Large intestine (tissue), 3 donors: ENCODE measurements around the gene SYT17. TPM values are rescaled to one million over a fixed set of nuclear protein-coding genes. Genes with fewer than 3 reads are reported as not detected.

Experiments used
- DNase-seq, 2 donors: peaks; one replicate each; pipeline versions ENCODE4 v3.0.0 to v3.0.0-alpha.2; 2013
- H3K27ac ChIP-seq: one replicate; pipeline ENCODE4 v1.5.1; 2013; ENCODE audit warnings: low read length
- H3K27me3 ChIP-seq: 2 replicates; pipeline ENCODE4 v1.6.1; 2013; ENCODE audit warnings: low read length; ENCODE audit not compliant: control insufficient read depth, insufficient read depth
- H3K36me3 ChIP-seq: 2 replicates; pipeline ENCODE4 v1.6.1; 2013; ENCODE audit warnings: low read length; ENCODE audit not compliant: control insufficient read depth, insufficient read depth
- H3K4me1 ChIP-seq: one replicate; pipeline ENCODE4 v1.6.1; 2013; ENCODE audit warnings: low read length; ENCODE audit not compliant: control insufficient read depth, insufficient read depth
- H3K4me3 ChIP-seq: one replicate; pipeline ENCODE4 v1.5.1; 2013; ENCODE audit warnings: low read length
- H3K9me3 ChIP-seq: one replicate; pipeline ENCODE4 v1.6.1; 2013; ENCODE audit warnings: mild to moderate bottlenecking, low read depth, low read length, moderate library complexity; ENCODE audit not compliant: control insufficient read depth
- WGBS: methylation state at CpG from one replicate; pipeline ENCODE4 v1.1.5; 2013; ENCODE audit warnings: low lambda C conversion rate; ENCODE audit not compliant: insufficient coverage; 5-methylcytosine and 5-hydroxymethylcytosine counted together
- polyA plus RNA-seq: library from polyadenylated mRNA; unstranded; fragments of 120-200 nt; gene quantifications from one replicate; pipeline ENCODE4 v1.2.1, GENCODE V29; 2013

The SYT17 gene
- polyA plus RNA-seq, 1 donor: 8.2 TPM

GRCh38 chr16:19212059-19212458, 44.0 kb downstream of the SYT17 start:
- H3K4me1 ChIP-seq: no peaks in the 10 kb centered on the region
- no peak overlapping the region for H3K27ac ChIP-seq
- H3K4me3 ChIP-seq: no peak overlapping the region
- no CpG with 5 or more reads among the region's 5 CpGs for WGBS
- H3K9me3 ChIP-seq: no peaks in the 10 kb centered on the region
- no peaks in the 10 kb centered on the region for H3K27me3 ChIP-seq
- H3K36me3 ChIP-seq: no peaks in the 10 kb centered on the region
- DNase-seq: no peak

DNA sequence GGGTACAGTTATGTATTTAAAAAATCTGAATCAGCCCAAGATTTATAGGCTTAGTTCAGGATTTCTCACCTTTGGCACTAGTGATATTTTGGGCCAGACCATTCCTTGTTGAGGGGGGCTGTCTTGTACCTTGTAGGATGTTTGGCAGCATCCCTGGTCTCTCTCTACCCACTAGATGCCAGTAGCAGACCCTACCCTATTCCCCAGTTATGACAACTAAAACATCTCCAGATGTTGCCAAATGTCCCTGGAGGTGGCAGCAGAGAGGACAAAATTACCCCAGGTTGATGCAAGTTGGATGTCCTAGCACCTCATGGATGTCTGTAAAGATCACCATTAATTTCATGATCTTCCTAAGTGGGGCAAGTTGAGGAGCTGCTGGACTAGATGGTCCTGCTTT, 45.8 kb downstream of the SYT17 start:
- Histone ChIP-seq H3K27me3 (no peaks in the 10 kb centered on the region), H3K4me1 (no peaks in the 10 kb centered on the region), H3K4me3 (no peak overlapping the region), H3K36me3 (no peaks in the 10 kb centered on the region), H3K27ac (no peak overlapping the region), H3K9me3 (no peaks in the 10 kb centered on the region)
- DNase-seq: no peak

GRCh38 chr16:19215705-19216104, 47.7 kb downstream of the SYT17 start:
- no peaks in the 10 kb centered on the region for H3K36me3 ChIP-seq
- WGBS: no CpG with 5 or more reads among the region's 5 CpGs
- no peak overlapping the region for H3K27ac ChIP-seq
- H3K27me3 ChIP-seq: no peaks in the 10 kb centered on the region
- H3K4me1 ChIP-seq: no peaks in the 10 kb centered on the region
- H3K9me3 ChIP-seq: no peaks in the 10 kb centered on the region
- DNase-seq: no peak
- H3K4me3 ChIP-seq: no peak overlapping the region

GRCh38 chr16:19218581-19218980, 50.5 kb downstream of the SYT17 start:
- H3K4me3 ChIP-seq: no peak overlapping the region
- no peaks in the 10 kb centered on the region for H3K36me3 ChIP-seq
- no peaks in the 10 kb centered on the region for H3K4me1 ChIP-seq
- 82% methylated on average over 2 of the region's 4 CpGs for WGBS
- no peaks in the 10 kb centered on the region for H3K9me3 ChIP-seq
- H3K27ac ChIP-seq: no peak overlapping the region
- no peak for DNase-seq
- no peaks in the 10 kb centered on the region for H3K27me3 ChIP-seq

- Histone ChIP-seq H3K27ac (no peak overlapping the region), H3K4me1 (no peaks in the 10 kb centered on the region), H3K27me3 (no peaks in the 10 kb centered on the region), H3K36me3 (peaks cover 5% of the 10 kb centered on the region), H3K9me3 (no peaks in the 10 kb centered on the region), H3K4me3 (no peak overlapping the region)
- WGBS: 100% methylated on average over 1 of the region's 2 CpGs
- no peak for DNase-seq
Measured at GRCh38 chr16:19219836-19220235, 51.8 kb downstream of the SYT17 start.

GRCh38 chr16:19223235-19224170, 55.5 kb downstream of the SYT17 start:
- H3K27ac ChIP-seq: no peak overlapping the region
- WGBS: no CpG with 5 or more reads among the region's 8 CpGs
- H3K9me3 ChIP-seq: no peaks in the 10 kb centered on the region
- no peaks in the 10 kb centered on the region for H3K4me1 ChIP-seq
- H3K27me3 ChIP-seq: no peaks in the 10 kb centered on the region
- no peak overlapping the region for H3K4me3 ChIP-seq
- H3K36me3 ChIP-seq: peaks cover 18% of the 10 kb centered on the region
- DNase-seq: no peak

DNA sequence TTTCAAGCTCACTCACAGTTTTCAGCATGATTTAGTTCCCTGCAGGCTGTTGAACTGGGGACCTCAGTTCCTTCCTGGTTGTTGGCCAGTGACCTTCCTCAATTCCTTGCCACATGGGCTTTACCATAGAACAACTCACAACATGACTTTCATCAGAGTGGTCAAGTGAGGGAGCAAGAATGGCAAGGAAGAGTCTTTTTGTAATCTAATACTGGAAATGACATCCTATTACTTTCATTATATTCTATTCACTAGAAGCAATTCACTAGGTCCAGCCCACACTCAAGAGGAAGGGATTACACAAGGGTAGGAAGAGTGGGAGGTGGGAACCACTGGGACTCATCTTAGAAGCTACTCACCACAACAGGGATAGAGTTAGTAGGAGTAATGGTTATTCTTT, 57.6 kb downstream of the SYT17 start:
- H3K4me1 ChIP-seq: no peaks in the 10 kb centered on the region
- no peaks in the 10 kb centered on the region for H3K9me3 ChIP-seq
- H3K27me3 ChIP-seq: no peaks in the 10 kb centered on the region
- H3K27ac ChIP-seq: no peak overlapping the region
- peaks cover 18% of the 10 kb centered on the region for H3K36me3 ChIP-seq
- no peak overlapping the region for H3K4me3 ChIP-seq
- no peak for DNase-seq

DNA sequence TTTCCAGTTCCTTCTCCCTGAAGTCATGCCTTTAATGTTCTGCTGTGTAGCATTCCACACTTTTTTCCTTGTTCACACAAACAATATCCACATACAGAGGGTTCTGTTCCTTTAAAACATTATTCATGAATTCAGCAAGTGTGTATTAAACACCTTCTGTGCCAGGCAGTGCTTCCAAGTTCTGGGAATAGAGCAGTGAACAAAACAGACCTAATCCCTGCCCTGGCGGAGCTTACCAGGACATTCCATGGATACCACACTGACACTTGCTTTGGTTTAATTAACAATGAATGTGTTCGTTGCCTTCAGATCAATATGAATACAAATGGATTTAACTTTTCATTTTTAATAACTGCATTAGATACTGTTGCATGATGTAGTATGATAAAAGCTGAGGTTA, 59.6 kb downstream of the SYT17 start:
- no peak for DNase-seq
- no peak overlapping the region for H3K27ac ChIP-seq
- no peak overlapping the region for H3K4me3 ChIP-seq
- no CpG with 5 or more reads among the region's 2 CpGs for WGBS
- H3K9me3 ChIP-seq: no peaks in the 10 kb centered on the region
- H3K27me3 ChIP-seq: no peaks in the 10 kb centered on the region
- no peaks in the 10 kb centered on the region for H3K4me1 ChIP-seq
- peaks cover 21% of the 10 kb centered on the region for H3K36me3 ChIP-seq

- Histone ChIP-seq H3K27me3 (no peaks in the 10 kb centered on the region), H3K27ac (no peak overlapping the region), H3K36me3 (peaks cover 21% of the 10 kb centered on the region), H3K4me1 (no peaks in the 10 kb centered on the region), H3K9me3 (no peaks in the 10 kb centered on the region), H3K4me3 (no peak overlapping the region)
- WGBS: no CpG with 5 or more reads among the region's 4 CpGs
- no peak for DNase-seq
Measured at GRCh38 chr16:19228052-19228451, 60.0 kb downstream of the SYT17 start.

DNA sequence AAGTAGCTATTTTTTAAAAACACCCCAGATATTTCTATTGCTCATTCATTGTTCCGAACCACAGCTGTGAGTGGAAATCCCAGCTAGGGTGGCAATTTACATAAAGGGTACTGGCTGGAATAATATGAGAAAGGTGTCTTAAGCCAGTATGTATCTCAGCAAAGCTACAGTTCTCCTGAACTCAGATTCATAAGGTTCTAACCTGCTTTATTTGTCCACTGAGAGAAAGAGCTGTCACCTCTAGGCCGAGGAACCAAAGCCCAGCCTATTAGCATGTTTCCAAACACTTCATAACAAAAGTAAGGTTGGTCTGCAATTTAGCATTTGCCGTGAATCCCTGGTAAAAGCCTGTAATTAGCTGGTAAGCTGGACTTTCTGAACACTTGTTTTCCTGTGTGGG, 60.5 kb downstream of the SYT17 start:
- Histone ChIP-seq H3K27ac (no peak overlapping the region), H3K9me3 (no peaks in the 10 kb centered on the region), H3K27me3 (no peaks in the 10 kb centered on the region), H3K4me1 (no peaks in the 10 kb centered on the region), H3K4me3 (no peak overlapping the region), H3K36me3 (peaks cover 21% of the 10 kb centered on the region)
- DNase-seq: no peak
- 100% methylated on average over 1 of the region's 3 CpGs for WGBS

DNA sequence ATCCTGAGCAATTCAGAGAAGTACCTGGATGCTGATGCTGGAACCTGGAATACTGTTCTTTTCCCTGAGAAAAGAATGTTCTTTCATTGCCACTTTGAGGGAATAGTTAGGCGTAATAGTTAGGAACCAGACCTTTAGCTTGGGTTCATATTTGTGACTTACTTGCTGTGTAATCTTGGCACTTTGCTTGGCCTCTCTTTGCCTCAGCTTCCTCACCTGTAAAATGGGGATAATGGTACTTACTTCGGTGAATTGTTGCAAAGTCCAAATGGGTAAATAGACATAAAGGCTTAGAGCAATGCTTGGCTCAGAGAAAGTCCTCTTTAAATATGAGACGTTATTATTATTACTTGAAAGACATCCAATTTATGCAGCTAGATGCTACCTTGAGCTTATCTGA, 62.5 kb downstream of the SYT17 start:
- Histone ChIP-seq H3K36me3 (peaks cover 9% of the 10 kb centered on the region), H3K27ac (no peak overlapping the region), H3K27me3 (no peaks in the 10 kb centered on the region), H3K9me3 (peaks cover 3% of the 10 kb centered on the region), H3K4me3 (no peak overlapping the region), H3K4me1 (no peaks in the 10 kb centered on the region)
- 100% methylated on average over 1 of the region's 3 CpGs for WGBS
- no peak for DNase-seq
